Measurements from ENCODE around the gene IL17RD. TPM values are rescaled to one million over a fixed set of nuclear protein-coding genes. Genes with fewer than 3 reads are reported as not detected.

Gene IL17RD
- polyA plus RNA-seq, 3 donors: not detected

DNA sequence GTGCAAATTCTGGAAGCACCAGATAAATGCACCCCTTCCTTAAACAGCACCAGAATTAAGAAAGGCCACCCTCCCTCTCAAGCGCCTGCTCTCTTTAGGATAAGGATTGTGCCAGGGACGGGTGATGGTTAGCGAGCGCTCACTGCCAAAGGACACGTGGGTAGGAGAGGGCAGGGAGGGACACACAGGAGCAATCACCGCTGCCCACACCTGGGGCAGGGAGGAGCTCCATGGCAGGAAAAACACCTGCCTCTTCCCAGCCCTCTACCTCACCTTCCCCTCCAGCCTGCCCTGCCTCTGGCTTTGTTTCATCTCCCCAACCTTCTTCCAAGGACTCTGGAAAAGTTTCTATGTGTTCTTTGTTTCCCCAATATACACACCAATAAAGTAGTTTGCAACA is 112.0 kb downstream of the IL17RD start:
- intact Hi-C loops (cut with micrococcal nuclease): loop anchor here in 1 of 2 donors (5.0 kb wide), 1 partner anchor 34 kb away; no protein-coding TSS in a partner anchor
- peaks cover 1 to 6% (median 3%) of the 10 kb centered on the region in 3 donors for H3K27me3 Mint-ChIP-seq (ENCODE audit: low read depth in 3 of 3)
- Histone ChIP-seq H3K4me3 (replicated peaks in 1 of 3; ENCODE audit: low read depth in 2 of 3, low read length in 3 of 3) (no peak overlapping the region), H3K4me1 (ENCODE audit: control insufficient read depth in 1 of 2, insufficient read depth in 2 of 2, low read length in 2 of 2) (no peaks in the 10 kb centered on the region), H3K79me2 (ENCODE audit: insufficient read depth, low read length) (no peaks in the 10 kb centered on the region), H4K20me1 (ENCODE audit: insufficient read depth, low read length) (no peaks in the 10 kb centered on the region), H3K27ac (ENCODE audit: low read depth in 1 of 2, low read length in 2 of 2) (no peak overlapping the region), H3K9ac (ENCODE audit: insufficient read depth, low read length, poor library complexity, severe bottlenecking) (no peak overlapping the region), H3K4me2 (replicated peaks; ENCODE audit: extremely low read depth, low read length, poor library complexity, severe bottlenecking) (no peak overlapping the region), H3K9me3 (replicated peaks in 1 of 2; ENCODE audit: control insufficient read depth in 1 of 2, insufficient read depth in 1 of 2, low read length in 2 of 2) (no peaks in the 10 kb centered on the region), H3K36me3 (replicated peaks in 1 of 2; ENCODE audit: control insufficient read depth in 1 of 2, insufficient read depth in 2 of 2, low read length in 2 of 2) (no peaks in the 10 kb centered on the region), H3K27me3 (ENCODE audit: control insufficient read depth in 2 of 2, insufficient read depth in 2 of 2, low read length in 2 of 2) (no peaks in the 10 kb centered on the region), H2AFZ (ENCODE audit: insufficient read depth, low read depth, low read length, poor library complexity, severe bottlenecking) (no peak overlapping the region)
- H3K36me3 Mint-ChIP-seq: no peaks in the 10 kb centered on the region
- no peaks in the 10 kb centered on the region for H3K9me3 Mint-ChIP-seq
- H3K27ac Mint-ChIP-seq: no peak overlapping the region
- no peak overlapping the region for H3K4me3 Mint-ChIP-seq
- H3K4me1 Mint-ChIP-seq: peaks cover 4% of the 10 kb centered on the region
- no peak for TF ChIP-seq CTCF (IDR thresholded peaks at IDR 0.05)
- no peak for DNase-seq
- no CpG with 5 or more reads among the region's 6 CpGs for WGBS (ENCODE audit: insufficient coverage)

DNA sequence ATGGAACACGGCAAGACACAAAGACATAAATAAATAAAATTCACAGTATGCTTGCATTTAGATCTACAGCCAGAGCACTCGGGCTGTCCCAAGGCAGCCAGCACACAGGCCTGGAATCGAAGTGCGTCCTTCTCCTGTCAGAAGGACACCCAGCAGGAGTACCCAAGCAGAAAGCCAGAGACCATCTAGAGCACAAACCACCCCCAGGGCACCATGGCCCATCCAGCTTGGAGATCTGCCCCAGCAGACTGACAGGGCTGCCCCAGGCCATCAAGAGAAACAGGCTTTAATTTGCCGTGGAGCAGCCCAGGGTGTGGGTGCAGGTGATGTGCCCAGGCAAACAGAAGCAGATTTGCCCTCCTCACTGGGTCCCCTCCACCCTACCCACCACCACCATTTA is 112.5 kb downstream of the IL17RD start:
- no peak overlapping the region for H2AFZ ChIP-seq (ENCODE audit: insufficient read depth, low read depth, low read length, poor library complexity, severe bottlenecking)
- Mint-ChIP-seq H3K4me3 (no peak overlapping the region), H3K36me3 (no peaks in the 10 kb centered on the region), H3K27ac (no peak overlapping the region), H3K9me3 (no peaks in the 10 kb centered on the region), H3K4me1 (peaks cover 7% of the 10 kb centered on the region), H3K27me3 (ENCODE audit: low read depth in 3 of 3) (peaks cover 1 to 8% (median 3%) of the 10 kb centered on the region in 3 donors)
- no peaks in the 10 kb centered on the region for H3K4me1 ChIP-seq (ENCODE audit: control insufficient read depth in 1 of 2, insufficient read depth in 2 of 2, low read length in 2 of 2)
- H3K27me3 ChIP-seq (ENCODE audit: control insufficient read depth in 2 of 2, insufficient read depth in 2 of 2, low read length in 2 of 2): no peaks in the 10 kb centered on the region
- WGBS (ENCODE audit: insufficient coverage): 100% methylated on average over 5 of the region's 5 CpGs
- no peak overlapping the region for H3K9ac ChIP-seq (ENCODE audit: insufficient read depth, low read length, poor library complexity, severe bottlenecking)
- H3K9me3 ChIP-seq (replicated peaks in 1 of 2; ENCODE audit: control insufficient read depth in 1 of 2, insufficient read depth in 1 of 2, low read length in 2 of 2): no peaks in the 10 kb centered on the region
- H3K36me3 ChIP-seq (replicated peaks in 1 of 2; ENCODE audit: control insufficient read depth in 1 of 2, insufficient read depth in 2 of 2, low read length in 2 of 2): no peaks in the 10 kb centered on the region
- no peak for DNase-seq
- intact Hi-C loops (cut with micrococcal nuclease): loop anchor here in 1 of 2 donors (5.0 kb wide), 1 partner anchor 35 kb away; no protein-coding TSS in a partner anchor
- no peaks in the 10 kb centered on the region for H3K79me2 ChIP-seq (ENCODE audit: insufficient read depth, low read length)
- H3K27ac ChIP-seq (ENCODE audit: low read depth in 1 of 2, low read length in 2 of 2): no peak overlapping the region
- H4K20me1 ChIP-seq (ENCODE audit: insufficient read depth, low read length): no peaks in the 10 kb centered on the region
- no peak overlapping the region for H3K4me3 ChIP-seq (replicated peaks in 1 of 3; ENCODE audit: low read depth in 2 of 3, low read length in 3 of 3)
- H3K4me2 ChIP-seq (replicated peaks; ENCODE audit: extremely low read depth, low read length, poor library complexity, severe bottlenecking): no peak overlapping the region
- TF ChIP-seq CTCF (IDR thresholded peaks at IDR 0.05): no peak

Measured in CD14-positive monocyte (primary cell).